ENCODE results near the gene CETP. TPM values are rescaled to one million over a fixed set of nuclear protein-coding genes. Genes with fewer than 3 reads are reported as not detected.
"Not testable (repeated sequence)": the region's sequence is repeated elsewhere in the genome, so short reads cannot be mapped to it uniquely, and the experiment has no call there.

Gene CETP
- total RNA-seq, 1 donor from 2014 or later: 18.5 TPM

DNA sequence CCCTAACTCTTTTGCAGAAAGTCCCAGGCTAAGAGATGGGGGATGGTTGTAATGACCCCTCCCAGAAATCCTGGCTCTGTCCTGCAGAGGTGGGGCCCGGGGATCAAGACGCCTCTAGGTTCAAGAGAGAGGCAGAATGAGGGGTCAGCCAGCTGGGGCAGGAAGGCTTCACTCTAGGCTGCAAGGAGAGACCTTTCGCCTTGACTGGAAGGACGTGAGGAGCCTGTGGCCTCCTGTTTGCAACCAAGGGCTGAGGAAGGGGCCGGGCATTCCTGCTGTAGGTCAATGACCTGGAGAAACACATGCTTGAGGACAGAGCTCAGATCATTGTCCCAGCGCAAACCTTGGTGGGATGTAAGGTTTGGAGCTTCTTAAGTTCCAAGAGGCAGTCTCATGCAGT is 8.7 kb upstream of the CETP start:
- DNase-seq (ENCODE audit: extremely low read depth, low read depth, low spot score): no peak

DNA sequence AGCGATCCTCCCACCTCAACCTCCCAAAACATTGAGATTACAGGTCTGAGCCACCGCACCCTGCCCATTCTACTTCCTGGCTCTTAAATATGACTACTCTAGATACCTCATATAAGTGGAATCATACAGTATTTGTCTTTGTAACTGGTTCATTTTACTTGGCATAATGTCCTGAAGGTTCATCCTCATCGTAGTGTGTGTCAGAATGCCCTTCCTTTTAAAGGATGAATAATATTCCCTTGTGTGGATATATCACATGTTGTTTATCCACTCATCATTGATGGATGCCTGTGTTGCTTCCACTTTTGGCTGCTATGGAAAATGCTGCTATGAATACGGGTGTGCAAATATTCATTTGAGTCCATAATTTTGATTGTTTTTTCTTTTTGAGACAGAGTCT is 5.7 kb upstream of the CETP start:
- no peak for DNase-seq (ENCODE audit: extremely low read depth, low read depth, low spot score)

DNA sequence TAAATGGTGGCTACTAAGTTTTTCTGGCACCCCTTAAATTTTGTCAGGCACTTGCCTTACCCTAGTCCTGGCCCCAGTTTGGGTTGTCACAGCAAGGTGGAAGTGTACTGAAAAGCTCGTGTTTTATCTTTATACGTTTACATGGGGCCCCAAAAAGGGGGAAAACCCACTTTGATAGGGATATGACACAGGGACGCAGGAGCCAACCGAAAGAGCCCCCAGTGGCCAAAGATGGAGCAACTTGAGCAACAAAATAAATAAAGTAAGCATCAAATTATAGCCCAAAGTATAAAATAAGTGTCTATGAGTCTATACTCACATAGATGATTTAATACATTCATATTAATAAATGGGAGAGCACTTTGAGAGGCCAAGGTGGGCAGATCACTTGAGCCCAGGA is 5.0 kb upstream of the CETP start:
- no peak for DNase-seq (ENCODE audit: extremely low read depth, low read depth, low spot score)

DNA sequence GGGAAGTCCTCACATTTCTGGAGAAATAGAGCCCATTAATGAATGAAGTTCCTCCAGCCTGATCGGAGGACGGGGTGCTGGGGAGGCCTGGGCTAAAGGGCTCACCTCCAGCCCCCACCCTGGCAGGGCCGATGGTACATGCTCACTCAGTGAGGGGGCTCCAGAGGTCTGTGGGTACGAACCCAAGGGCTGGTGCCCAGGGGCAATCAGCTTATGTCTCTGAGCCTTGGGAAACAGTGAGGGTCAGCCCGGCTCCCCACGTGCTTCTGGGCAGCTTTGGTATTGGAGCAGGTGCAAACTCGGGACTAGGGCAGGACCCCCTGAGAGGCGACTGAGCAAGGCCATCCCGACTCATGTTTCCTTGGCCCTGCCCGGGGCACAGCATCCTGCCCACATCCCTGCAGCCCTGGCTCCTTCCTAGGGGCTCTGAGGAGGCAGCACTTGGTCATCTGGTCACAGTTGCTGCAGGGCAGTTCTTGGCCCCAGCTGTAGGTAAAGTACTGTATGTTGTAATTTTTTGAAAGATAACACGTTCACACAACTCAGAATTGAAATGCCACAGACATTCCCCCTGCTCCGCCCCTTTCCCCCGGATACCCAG is 969 bp upstream of the CETP start:
- DNase-seq (ENCODE audit: extremely low read depth, low read depth, low spot score): no peak

DNA sequence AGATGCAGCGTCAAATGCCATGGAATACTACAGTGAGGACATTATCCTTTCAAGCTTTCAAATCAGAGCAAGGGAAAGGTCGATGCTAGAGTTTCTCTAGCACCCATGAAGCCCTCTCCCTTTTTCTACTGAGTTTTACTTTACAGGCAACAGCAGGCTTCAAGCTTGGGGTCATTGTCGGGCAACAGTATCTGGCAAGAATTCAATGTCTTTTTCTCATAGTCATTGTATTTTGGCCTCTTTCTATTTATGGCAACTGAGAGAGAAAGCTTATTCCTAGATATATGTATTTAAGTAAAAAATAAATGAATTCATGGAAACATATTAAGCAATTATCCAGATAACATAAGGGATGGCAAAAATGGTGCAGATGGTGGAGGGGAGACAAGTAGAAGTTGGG is 364 bp upstream of the CETP start:
- no peak for DNase-seq (ENCODE audit: extremely low read depth, low read depth, low spot score)

DNA sequence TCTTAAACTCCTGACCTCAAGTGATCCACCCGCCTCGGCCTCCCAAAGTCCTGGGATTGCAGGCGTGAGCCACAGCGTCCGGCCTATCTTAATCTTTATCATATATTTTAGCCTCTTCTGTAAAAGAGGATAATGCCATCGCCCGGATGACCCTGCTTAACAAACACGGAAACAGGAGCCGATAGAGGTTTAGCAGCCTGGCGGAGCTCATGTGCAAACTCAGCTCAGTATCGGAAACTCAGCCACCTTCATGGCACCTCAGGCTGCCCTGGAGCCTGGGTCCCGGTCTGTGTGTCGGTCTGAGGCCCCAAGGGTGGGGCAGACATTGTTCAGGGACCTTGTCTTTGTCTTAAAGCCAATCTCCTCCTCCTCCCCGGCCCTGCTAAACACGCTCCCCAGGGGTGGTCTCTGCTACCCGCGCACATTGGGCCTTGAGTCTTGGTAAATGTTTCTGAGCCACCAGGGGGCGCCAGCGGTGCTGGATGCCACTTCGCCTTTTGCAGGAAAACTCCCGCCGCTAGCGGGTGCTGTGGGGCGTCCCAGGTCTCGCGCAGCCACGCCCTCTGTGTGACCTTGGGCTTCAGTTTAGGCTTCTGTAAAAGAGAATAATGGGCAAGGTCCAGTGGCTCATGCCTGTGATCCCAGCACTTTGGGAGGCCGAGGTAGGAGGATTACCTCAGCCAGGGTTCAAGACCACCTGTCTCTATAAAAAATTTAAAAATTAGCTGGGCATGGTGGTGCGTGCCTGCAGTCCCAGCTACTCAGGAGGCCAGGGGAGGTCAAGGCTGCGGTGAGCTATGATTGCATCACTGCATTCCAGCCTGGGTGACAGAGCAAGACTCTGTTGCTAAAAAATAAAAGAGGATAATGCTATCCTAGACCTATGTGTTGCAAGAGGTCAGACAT is 2.7 kb downstream of the CETP start:
- DNase-seq (ENCODE audit: extremely low read depth, low read depth, low spot score): no peak

DNA sequence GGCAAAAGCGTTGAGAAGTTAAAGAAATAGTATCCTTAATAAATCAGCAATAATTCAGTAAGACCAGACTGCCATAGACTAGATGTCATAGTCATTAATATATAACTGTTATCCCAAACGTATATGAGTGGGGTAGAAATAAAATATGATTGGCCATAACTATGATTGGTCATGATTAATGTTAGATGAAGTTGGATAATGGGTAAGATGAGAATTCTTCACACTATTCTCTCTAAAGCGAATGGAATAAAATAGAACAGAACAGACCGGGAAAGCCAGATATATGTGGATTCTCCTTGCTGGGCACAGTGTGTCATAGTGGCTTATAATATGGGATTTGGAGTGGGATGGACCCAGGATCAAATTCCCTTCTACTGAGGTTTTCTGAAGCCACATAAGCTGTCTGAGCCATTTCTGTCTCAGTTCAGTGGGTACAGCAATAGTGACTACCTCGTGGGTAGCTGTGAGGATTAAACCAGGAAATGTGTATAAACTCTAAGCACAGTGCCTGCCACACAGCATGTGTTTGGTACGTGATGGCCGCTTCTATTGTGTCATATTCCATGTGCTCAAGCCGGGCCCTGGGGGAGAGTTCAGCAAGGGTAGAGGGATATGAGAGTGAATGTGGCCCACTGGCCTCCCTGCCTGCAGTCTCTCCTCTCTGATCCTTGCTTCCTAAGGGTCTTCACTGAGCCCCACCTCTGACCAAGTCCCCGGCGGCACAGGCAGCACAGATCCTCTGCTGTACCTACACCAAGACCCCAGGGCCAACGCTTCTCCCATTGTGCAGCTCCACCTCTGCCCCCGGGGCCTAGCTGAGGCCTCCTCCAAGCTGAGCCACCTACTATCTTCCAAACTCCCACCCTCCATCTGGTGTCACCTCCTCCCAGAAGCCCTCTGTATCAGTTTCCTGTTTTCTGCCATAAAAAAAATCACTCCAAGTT is 3.7 kb downstream of the CETP start:
- DNase-seq (ENCODE audit: extremely low read depth, low read depth, low spot score): no peak

DNA sequence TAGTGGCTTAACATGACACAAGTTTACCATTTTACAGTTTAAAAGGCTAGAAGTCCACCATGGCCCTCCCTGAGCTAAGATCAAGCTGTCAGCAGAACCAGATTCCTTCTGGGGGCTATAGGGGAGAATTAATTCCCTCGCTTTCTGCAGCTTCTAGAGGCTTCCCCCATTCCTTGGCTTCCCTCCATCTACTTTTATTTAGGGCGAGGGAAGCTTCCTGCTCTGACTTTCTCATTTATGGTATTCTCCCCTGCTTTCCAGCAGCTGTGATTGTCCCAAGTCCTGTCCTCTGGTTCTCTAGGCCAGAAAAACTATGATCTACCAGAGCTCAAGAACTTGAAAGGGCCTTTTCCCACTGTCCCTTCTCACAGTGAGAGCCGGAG is 4.3 kb downstream of the CETP start:
- no peak for DNase-seq (ENCODE audit: extremely low read depth, low read depth, low spot score)

DNA sequence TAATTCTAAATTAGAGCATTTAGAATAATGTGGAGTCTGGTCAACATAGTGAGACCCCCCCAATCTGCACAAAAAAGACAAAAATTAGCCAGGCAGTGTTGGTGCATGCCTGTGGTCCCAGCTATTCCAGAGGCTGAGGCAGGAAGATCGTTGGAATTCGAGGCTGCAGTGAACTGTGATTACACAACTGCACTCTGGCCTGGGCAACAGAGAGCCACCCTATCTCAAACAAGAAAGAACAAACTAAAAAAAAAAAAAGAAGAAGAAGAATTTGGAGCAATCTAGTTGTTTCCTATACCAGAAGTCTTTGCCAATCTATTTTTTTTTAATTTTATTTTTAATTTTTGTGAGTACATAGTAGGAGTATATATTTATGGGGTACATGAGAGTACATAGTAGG is 6.0 kb downstream of the CETP start:
- no peak for DNase-seq (ENCODE audit: extremely low read depth, low read depth, low spot score)

DNA sequence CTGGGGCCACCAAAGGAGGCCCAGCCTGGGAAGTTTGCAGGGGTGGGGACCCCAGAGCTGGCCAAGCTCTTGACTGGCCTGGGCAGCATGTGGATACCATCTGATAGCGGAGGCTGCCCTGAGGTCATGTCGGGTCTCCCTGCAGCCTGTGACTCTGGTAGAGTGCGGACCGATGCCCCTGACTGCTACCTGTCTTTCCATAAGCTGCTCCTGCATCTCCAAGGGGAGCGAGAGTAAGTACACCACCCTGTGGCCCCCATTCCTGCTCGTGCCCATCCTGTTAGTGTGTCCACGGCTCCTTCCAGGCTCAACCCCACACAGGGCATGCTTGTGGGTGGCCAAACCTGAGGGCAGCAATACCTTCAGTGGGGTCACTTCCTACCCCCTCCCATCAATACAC is 8.0 kb downstream of the CETP start:
- DNase-seq (ENCODE audit: extremely low read depth, low read depth, low spot score): no peak

DNA sequence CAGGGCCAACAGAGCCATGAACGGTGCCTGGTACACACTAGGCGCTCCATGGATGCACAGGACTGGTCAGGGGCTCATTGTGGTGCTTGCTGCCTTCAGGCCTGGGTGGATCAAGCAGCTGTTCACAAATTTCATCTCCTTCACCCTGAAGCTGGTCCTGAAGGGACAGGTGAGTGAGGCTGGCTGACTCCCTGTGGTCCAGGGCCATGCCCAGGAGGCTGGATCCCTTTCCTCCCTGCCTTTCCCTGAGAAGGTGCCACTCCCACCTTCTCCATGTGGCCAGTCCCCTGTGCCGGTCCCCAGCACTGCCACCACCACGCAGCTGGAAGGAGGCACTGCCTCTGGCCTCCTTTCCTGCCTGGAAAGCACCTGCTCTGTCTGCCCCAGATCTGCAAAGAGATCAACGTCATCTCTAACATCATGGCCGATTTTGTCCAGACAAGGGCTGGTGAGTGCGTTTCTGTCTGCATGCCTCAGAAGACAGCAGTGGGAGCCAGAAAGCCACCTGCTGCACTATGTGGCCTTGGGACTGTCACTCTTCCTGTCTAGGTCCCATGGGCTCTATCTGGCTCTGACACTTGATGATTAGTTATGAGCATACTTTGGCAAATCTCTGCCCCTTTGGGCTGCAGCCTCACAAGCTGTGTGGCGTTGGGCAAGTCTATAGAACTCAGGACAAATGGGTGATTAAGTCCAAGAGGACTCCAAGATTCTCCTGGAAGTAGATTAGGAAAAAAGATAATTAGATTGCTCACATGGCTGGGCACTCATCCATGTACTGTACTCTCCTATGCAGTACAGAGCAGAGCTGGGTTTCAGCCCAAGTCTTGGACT is 9.4 kb downstream of the CETP start:
- DNase-seq (ENCODE audit: extremely low read depth, low read depth, low spot score): no peak

DNA sequence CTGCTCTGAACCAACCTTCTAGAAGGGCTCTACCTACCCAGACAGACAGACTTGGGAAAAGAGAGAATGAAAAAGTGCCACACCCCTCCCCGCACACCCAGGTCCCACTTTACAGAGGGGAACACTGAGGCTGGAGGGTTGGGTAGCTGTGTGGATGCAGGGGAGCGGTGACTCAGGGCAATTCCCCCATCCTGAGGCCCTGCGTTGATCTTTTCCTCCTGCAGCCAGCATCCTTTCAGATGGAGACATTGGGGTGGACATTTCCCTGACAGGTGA is 10.0 kb downstream of the CETP start:
- no peak for DNase-seq (ENCODE audit: extremely low read depth, low read depth, low spot score)

DNA sequence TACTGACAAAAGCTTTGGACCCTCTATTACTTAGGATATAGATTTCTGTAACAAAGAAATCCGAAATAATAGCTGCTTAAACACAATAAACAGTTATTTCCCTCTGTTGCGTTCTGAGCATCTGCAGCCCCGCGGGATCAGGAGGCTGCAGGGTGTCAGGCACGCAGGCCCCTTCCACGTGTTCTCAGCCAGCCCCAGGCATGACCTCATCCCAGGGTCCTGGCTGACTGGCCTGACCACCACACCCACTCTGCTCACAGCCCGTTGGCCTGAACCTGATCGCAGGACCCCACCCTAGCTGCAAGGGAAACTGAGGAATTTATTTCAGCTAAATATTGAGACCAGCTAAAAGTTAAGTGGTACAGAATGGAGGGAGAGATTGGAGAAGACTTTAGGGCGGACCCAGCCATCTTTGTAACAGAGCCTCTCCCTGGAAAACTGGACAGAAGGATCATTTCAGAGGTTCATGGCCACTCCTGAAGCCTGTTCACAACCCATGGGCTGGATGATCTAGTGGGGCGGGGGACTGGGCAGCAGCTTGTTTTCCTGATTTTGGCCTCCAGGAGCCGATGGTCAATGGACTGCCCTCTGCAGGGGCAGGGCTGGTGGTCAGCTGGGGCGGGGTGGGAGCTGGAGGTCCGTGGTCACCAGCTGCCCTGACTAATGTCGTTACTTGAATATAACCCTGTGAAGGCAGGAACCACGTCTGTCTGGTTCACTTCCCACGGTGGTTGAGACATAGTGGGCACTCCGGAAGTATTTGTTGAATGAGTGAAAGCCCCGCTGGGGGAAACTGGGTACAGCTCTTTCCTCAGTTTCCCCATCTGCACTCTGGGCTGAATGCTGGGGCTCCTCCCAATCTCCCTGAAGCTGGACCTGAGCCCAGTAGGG is 10.9 kb downstream of the CETP start:
- no peak for DNase-seq (ENCODE audit: extremely low read depth, low read depth, low spot score)

DNA sequence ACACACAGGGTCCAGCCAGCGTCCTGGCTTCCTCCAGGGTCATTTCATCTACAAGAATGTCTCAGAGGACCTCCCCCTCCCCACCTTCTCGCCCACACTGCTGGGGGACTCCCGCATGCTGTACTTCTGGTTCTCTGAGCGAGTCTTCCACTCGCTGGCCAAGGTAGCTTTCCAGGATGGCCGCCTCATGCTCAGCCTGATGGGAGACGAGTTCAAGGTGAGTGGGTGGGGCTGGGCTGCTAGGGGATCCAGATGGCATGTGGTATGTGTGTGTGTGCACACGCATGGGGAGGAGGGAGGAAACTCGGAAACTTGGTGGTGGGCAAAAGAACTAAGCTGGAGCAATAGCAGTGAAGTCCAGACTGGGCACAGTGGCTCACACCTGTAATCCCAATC is 11.5 kb downstream of the CETP start:
- DNase-seq (ENCODE audit: extremely low read depth, low read depth, low spot score): no peak

DNA sequence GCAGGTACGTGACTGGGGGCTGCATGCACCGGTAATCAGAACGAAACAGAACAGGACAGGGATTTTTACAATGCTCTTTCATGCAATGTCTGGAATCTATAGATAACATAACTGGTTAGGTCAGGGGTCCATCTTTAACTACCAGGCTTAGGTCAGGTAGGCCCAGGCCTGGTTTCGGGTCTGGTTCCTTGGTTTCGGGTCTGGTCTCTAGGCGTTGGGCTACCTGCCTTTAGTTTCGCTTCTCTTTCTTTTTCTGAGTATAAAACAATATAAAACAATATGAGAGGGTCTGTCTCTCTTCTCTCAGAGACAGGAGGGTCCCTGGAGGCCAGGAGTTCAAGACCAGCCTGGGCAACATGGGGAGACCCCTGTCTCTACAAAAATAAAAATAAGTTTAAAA is 12.1 kb downstream of the CETP start:
- DNase-seq (ENCODE audit: extremely low read depth, low read depth, low spot score): not testable (repeated sequence)

DNA sequence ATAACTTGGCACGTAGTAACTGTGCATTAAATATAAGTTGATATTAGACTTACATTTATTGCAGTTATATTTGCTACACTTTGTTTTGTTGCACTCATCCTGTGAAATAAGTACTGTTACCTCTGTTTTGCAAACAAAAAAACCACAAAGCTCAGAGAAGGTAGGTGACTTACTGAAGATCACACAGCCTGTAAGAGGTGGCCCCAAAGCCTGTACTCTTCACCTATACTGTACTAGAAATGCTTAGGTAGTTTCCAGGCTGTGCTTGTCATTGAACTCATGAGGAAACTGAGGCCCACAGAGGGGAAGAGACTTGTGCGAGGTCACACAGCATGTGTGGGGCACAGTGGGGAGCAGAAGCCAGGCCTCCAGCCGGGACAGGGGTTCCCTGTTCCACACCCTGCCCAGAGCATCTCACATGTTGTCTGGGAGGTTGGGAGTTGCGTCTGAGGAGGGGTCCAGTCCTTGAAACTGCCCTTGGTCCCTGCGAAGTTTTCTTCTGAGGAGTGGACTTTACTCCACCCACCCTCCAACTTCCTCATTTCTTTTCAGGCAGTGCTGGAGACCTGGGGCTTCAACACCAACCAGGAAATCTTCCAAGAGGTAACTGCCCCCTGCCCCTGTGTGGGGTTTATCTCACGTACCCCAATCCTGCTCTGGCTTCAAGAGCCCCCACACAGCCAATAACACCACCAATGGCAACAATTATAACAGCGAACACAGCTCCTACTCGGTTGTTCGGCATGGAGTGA is 13.0 kb downstream of the CETP start:
- no peak for DNase-seq (ENCODE audit: extremely low read depth, low read depth, low spot score)

DNA sequence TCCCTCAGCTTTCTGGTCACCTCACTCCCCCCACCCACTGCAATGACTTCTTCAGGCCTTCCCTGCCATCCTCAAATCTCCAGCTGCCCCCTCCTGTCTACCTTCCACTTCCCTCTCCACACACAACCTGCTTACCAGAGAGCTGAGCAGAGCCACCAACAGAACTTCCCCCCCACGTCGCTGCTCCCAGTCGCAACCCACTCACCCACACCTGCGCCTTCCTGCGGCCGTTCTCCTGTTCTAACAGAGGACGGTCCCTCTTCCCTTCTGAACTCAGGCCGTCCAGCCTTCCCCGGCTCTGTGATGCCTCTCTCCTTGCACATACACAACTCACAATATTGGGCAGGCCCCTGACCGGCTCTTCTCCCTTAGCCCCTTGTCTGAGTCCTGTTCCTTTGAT is 14.0 kb downstream of the CETP start:
- no peak for DNase-seq (ENCODE audit: extremely low read depth, low read depth, low spot score)

DNA sequence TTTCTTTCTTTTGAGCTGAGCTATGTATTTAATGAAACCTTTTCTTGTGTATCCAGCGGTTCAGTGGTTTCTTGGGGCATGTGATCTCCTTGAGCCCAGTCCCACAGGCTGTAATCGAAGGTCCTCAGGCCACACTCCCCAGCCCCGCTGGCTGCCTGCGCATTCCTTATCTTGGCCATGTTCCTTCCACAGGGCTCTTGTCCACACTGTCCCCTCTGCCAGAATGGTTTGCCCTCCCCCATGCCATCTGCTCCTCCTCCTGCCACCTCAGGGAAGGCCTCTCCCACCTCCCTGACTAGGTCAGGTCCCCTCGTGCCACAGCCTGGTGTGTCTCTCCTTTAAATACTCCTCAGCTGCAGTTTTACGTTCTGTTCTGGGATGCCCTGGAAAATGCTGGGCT is 15.5 kb downstream of the CETP start:
- DNase-seq (ENCODE audit: extremely low read depth, low read depth, low spot score): no peak

DNA sequence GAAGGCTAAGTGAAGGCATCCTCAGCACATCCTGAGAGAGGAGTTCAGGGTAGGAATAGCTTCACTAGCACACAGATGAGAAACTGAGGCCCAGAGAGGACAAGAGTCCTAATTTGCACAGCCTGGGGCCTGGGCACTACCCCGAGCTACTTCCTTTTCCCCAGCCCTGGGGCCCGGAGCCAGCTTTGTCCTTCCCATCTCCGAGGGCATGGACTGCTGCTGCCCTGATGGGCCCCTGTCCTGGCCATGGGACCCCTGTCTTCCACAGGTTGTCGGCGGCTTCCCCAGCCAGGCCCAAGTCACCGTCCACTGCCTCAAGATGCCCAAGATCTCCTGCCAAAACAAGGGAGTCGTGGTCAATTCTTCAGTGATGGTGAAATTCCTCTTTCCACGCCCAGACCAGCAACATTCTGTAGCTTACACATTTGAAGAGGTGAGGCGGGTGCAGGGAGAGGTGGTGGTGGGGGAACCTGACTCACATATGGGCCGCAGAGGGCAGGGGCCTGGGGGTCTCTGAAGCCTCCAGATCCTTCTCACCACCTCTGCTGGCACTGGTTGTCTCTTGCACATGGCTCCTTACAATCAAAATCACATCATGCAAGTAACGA is 16.2 kb downstream of the CETP start:
- DNase-seq (ENCODE audit: extremely low read depth, low read depth, low spot score): no peak

Data from glomerular endothelial cell (primary cell).